GM23338 (cell line): ENCODE measurements around the gene PVRIG. TPM values are rescaled to one million over a fixed set of nuclear protein-coding genes. Genes with fewer than 3 reads are reported as not detected.
"Not testable (repeated sequence)": the region's sequence is repeated elsewhere in the genome, so short reads cannot be mapped to it uniquely, and the experiment has no call there.

ENCODE experiments used
- ATAC-seq: fragments of 200-7000 bp; cut with Tn5 transposase; 3 replicates; pipeline ENCODE4 v1.9.1; 2020
- DNase-seq: peaks from one replicate; pipeline ENCODE4 v3.0.0-alpha.2; 2015; ENCODE audit warnings: low spot score
- H2AFZ ChIP-seq: fragments of 200-600 bp; sonication (generic); 2 replicates; pipeline ENCODE4 v1.8.0; 2016; ENCODE audit warnings: antibody characterized with exemption, mild to moderate bottlenecking, moderate library complexity
- H3F3A ChIP-seq: fragments of 200-600 bp; sonication (generic); replicated peaks from 2 replicates; pipeline ENCODE4 v1.8.0; 2017; ENCODE audit warnings: antibody characterized with exemption, mixed run types, low read depth
- H3K27ac ChIP-seq: fragments of 200-600 bp; sonication (generic); 2 replicates; pipeline ENCODE4 v1.6.1; 2016; ENCODE audit warnings: low read depth
- H3K27me3 ChIP-seq: fragments of 200-600 bp; sonication (generic); 2 replicates; pipeline ENCODE4 v1.8.0; 2016; ENCODE audit warnings: mild to moderate bottlenecking, mixed run types, moderate library complexity; ENCODE audit not compliant: insufficient read depth
- H3K36me3 ChIP-seq: fragments of 200-600 bp; sonication (generic); 2 replicates; pipeline ENCODE4 v1.8.0; 2016; ENCODE audit warnings: mild to moderate bottlenecking; ENCODE audit not compliant: insufficient read depth
- H3K4me1 ChIP-seq: fragments of 200-600 bp; sonication (generic); 2 replicates; pipeline ENCODE4 v1.8.0; 2016; ENCODE audit warnings: mild to moderate bottlenecking, moderate library complexity; ENCODE audit not compliant: insufficient read depth
- H3K4me2 ChIP-seq: fragments of 200-600 bp; sonication (generic); 2 replicates; pipeline ENCODE4 v1.7.1; 2017; ENCODE audit warnings: mixed run types
- H3K4me3 ChIP-seq: fragments of 200-600 bp; sonication (generic); 2 replicates; pipeline ENCODE4 v1.6.1; 2016; ENCODE audit warnings: mixed run types
- H3K79me2 ChIP-seq: fragments of 200-600 bp; sonication (generic); replicated peaks from 2 replicates; pipeline ENCODE4 v1.8.0; 2017; ENCODE audit warnings: mild to moderate bottlenecking; ENCODE audit not compliant: insufficient read depth
- H3K9me2 ChIP-seq: fragments of 200-600 bp; sonication (generic); 2 replicates; pipeline ENCODE4 v1.8.0; 2017; ENCODE audit not compliant: insufficient read depth
- H4K20me1 ChIP-seq: fragments of 200-600 bp; sonication (generic); replicated peaks from 2 replicates; pipeline ENCODE4 v1.8.0; 2017; ENCODE audit warnings: mild to moderate bottlenecking; ENCODE audit not compliant: insufficient read depth
- H3K27ac Mint-ChIP-seq: 2 replicates; pipeline ENCODE4 v1.8.0; 2020; ENCODE audit warnings: inconsistent platforms, mild to moderate bottlenecking, moderate library complexity, mixed read lengths
- H3K27me3 Mint-ChIP-seq: 3 replicates; pipeline ENCODE4 v1.8.0; 2022; ENCODE audit warnings: low read depth, mild to moderate bottlenecking, moderate library complexity, mixed read lengths, inconsistent platforms; ENCODE audit not compliant: insufficient read depth, poor library complexity
- H3K36me3 Mint-ChIP-seq: 3 replicates; pipeline ENCODE4 v1.8.0; 2021; ENCODE audit warnings: low read depth, mild to moderate bottlenecking, inconsistent platforms, moderate library complexity, mixed read lengths
- H3K4me1 Mint-ChIP-seq: 3 replicates; pipeline ENCODE4 v1.8.0; 2020; ENCODE audit warnings: mild to moderate bottlenecking, inconsistent platforms, mixed read lengths
- H3K4me3 Mint-ChIP-seq: 3 replicates; pipeline ENCODE4 v1.8.0; 2021; ENCODE audit warnings: moderate library complexity, mild to moderate bottlenecking, inconsistent platforms, mixed read lengths
- H3K9me3 Mint-ChIP-seq: 3 replicates; pipeline ENCODE4 v1.8.0; 2020; ENCODE audit warnings: moderate library complexity, mild to moderate bottlenecking, inconsistent platforms, mixed read lengths
- CREB1 ChIP-seq: fragments of 250-450 bp; sonication (Bioruptor Pico); IDR thresholded peaks from 2 replicates; pipeline ENCODE4 v1.5.0; 2020; ENCODE audit warnings: low read depth, mild to moderate bottlenecking, moderate library complexity
- CTCF ChIP-seq, 2 experiments: fragments of 200-600 bp in 1 of 2; sonication (generic) in 1 of 2; conservative IDR thresholded peaks; 2 replicates each; pipeline versions ENCODE4 v1.5.1 to v1.6.1; 2016 to 2017; ENCODE audit warnings: antibody characterized with exemption in 2 of 2, low read depth in 2 of 2, mild to moderate bottlenecking in 2 of 2, moderate library complexity in 1 of 2
- ETS1 ChIP-seq: IDR thresholded peaks from 2 replicates; pipeline ENCODE4 v1.6.1; 2016; ENCODE audit warnings: antibody characterized with exemption
- EZH2phosphoT487 ChIP-seq: fragments of 200-600 bp; sonication (generic); IDR thresholded peaks from one replicate; pipeline ENCODE4 v1.8.1; 2018; ENCODE audit warnings: antibody characterized with exemption; ENCODE audit not compliant: unreplicated experiment
- JUNB ChIP-seq: IDR thresholded peaks from one replicate; pipeline ENCODE4 v1.6.1; 2016; ENCODE audit warnings: antibody characterized with exemption; ENCODE audit not compliant: unreplicated experiment
- NANOG ChIP-seq: IDR thresholded peaks from 2 replicates; pipeline ENCODE4 v1.6.1; 2016; ENCODE audit warnings: antibody characterized with exemption, borderline replicate concordance
- POLR2AphosphoS5 ChIP-seq: IDR thresholded peaks from 2 replicates; pipeline ENCODE4 v1.6.1; 2016; ENCODE audit warnings: antibody characterized with exemption, low read depth
- STAT1 ChIP-seq: IDR thresholded peaks from one replicate; pipeline ENCODE4 v1.6.1; 2016; ENCODE audit warnings: antibody characterized with exemption; ENCODE audit not compliant: unreplicated experiment
- ZNF114 ChIP-seq: fragments of 250-450 bp; sonication (Bioruptor Pico); IDR thresholded peaks from 2 replicates; pipeline ENCODE4 v1.5.0; 2020; ENCODE audit warnings: mild to moderate bottlenecking, moderate library complexity
- ZNF331 ChIP-seq: fragments of 250-450 bp; sonication (Bioruptor Pico); IDR thresholded peaks from 2 replicates; pipeline ENCODE4 v1.5.0; 2020; ENCODE audit warnings: low read depth, mild to moderate bottlenecking, moderate library complexity
- polyA plus RNA-seq: library from polyadenylated mRNA; unstranded; fragments of >200 nt; fragmentation: Nextera tagmentation; extraction: Ambion mirVana; gene quantifications from 2 replicates; pipeline ENCODE4 v1.2.1, GENCODE V29; 2016
- total RNA-seq: library from RNA; depleted of rRNA; stranded (reverse); fragments of >200 nt; shearing (Covaris generic); gene quantifications from 2 replicates; pipeline ENCODE4 v1.2.3, GENCODE V29; 2014

PVRIG gene
- total and polyA plus RNA-seq, 2 experiments from 2014 or later, result 1.1 TPM; not detected in 1

GRCh38 chr7:100192969-100193368, 26.8 kb upstream of the PVRIG start (continued):
- TF ChIP-seq CTCF (conservative IDR thresholded peaks at IDR 0.05; ENCODE audit: low read depth in 2 of 2) (no peak), POLR2AphosphoS5 (no peak), CREB1 (CRISPR knock-in tag) (no peak), NANOG (no peak)

GRCh38 chr7:100195222-100195621, 24.5 kb upstream of the PVRIG start:
- peaks cover 11% of the 10 kb centered on the region for H3K27me3 Mint-ChIP-seq
- no peak overlapping the region for H3K4me3 ChIP-seq
- no peak for TF ChIP-seq ZNF114 (CRISPR knock-in tag)
- no peak for TF ChIP-seq POLR2AphosphoS5
- TF ChIP-seq JUNB, result no peak
- no peak for TF ChIP-seq EZH2phosphoT487
- H3K36me3 Mint-ChIP-seq, result no peaks in the 10 kb centered on the region
- H3K4me2 ChIP-seq, result no peak overlapping the region
- ATAC-seq, result peak; percentile 35; the same call in 1 of the 3 replicates
- no peak overlapping the region for H2AFZ ChIP-seq
- H3K27me3 ChIP-seq, result no peaks in the 10 kb centered on the region
- H3K4me1 Mint-ChIP-seq, result peaks cover 11% of the 10 kb centered on the region
- DNase-seq, result no peak
- H3K27ac Mint-ChIP-seq, result no peak overlapping the region
- no peaks in the 10 kb centered on the region for H3K36me3 ChIP-seq
- H3K9me3 Mint-ChIP-seq, result no peaks in the 10 kb centered on the region
- no peaks in the 10 kb centered on the region for H4K20me1 ChIP-seq
- no peaks in the 10 kb centered on the region for H3K79me2 ChIP-seq
- H3K4me1 ChIP-seq, result no peaks in the 10 kb centered on the region
- H3K27ac ChIP-seq, result no peak overlapping the region
- H3K9me2 ChIP-seq, result no peaks in the 10 kb centered on the region
- no peak overlapping the region for H3K4me3 Mint-ChIP-seq
- no peaks in the 10 kb centered on the region for H3F3A ChIP-seq

- not testable (repeated sequence) for H2AFZ ChIP-seq, H3K79me2 ChIP-seq, H3K9me2 ChIP-seq, ATAC-seq, H3K4me3 ChIP-seq, H3K27ac ChIP-seq, H3K36me3 Mint-ChIP-seq, H3K4me3 Mint-ChIP-seq, DNase-seq, H3K27ac Mint-ChIP-seq, H3K27me3 ChIP-seq, H3K4me2 ChIP-seq, H3K9me3 Mint-ChIP-seq, H4K20me1 ChIP-seq, H3K36me3 ChIP-seq, H3K4me1 ChIP-seq, H3K4me1 Mint-ChIP-seq, H3F3A ChIP-seq
- H3K27me3 Mint-ChIP-seq, result peaks cover 13% of the 10 kb centered on the region
These were observed 23.8 kb upstream of the PVRIG start for GRCh38 chr7:100195901-100196322.

- no peak overlapping the region for H3K27ac Mint-ChIP-seq
- no peaks in the 10 kb centered on the region for H3K36me3 Mint-ChIP-seq
- peaks cover 16% of the 10 kb centered on the region for H3K4me1 Mint-ChIP-seq
- no peak overlapping the region for H3K27ac ChIP-seq
- ATAC-seq (no peak), DNase-seq (no peak)
- no peaks in the 10 kb centered on the region for H4K20me1 ChIP-seq
- no peaks in the 10 kb centered on the region for H3K79me2 ChIP-seq
- no peak overlapping the region for H2AFZ ChIP-seq
- no peak overlapping the region for H3K4me2 ChIP-seq
- no peaks in the 10 kb centered on the region for H3K9me2 ChIP-seq
- H3K36me3 ChIP-seq, result no peaks in the 10 kb centered on the region
- H3K4me3 Mint-ChIP-seq, result no peak overlapping the region
- H3K9me3 Mint-ChIP-seq, result no peaks in the 10 kb centered on the region
- H3K4me3 ChIP-seq, result no peak overlapping the region
- peaks cover 11% of the 10 kb centered on the region for H3K27me3 Mint-ChIP-seq
- no peaks in the 10 kb centered on the region for H3K27me3 ChIP-seq
- H3K4me1 ChIP-seq, result no peaks in the 10 kb centered on the region; the same call in 1 of the 2 replicates
- no peaks in the 10 kb centered on the region for H3F3A ChIP-seq
- TF ChIP-seq ETS1 (no peak), ZNF331 (CRISPR knock-in tag) (no peak), STAT1 (no peak)
These were observed 21.5 kb upstream of the PVRIG start for GRCh38 chr7:100198266-100198665.
